Breast epithelium (tissue), 4 donors: Measurements from ENCODE around the gene KDM3B. TPM values are rescaled to one million over a fixed set of nuclear protein-coding genes. Genes with fewer than 3 reads are reported as not detected.
A peak's percentile ranks its signal among the peaks of the same experiment; 100 is the strongest.
"Not testable (repeated sequence)": the region's sequence is repeated elsewhere in the genome, so short reads cannot be mapped to it uniquely, and the experiment has no call there.

Experiments used
- DNase-seq, 2 donors: peaks; one replicate each; pipeline ENCODE4 v3.0.0-alpha.2; 2019; ENCODE audit warnings: low spot score in 2 of 2
- H3K27ac ChIP-seq, 2 donors: fragments of 200-600 bp; sonication (generic) in 1 of 2; one replicate each; pipeline ENCODE4 v1.5.1; 2016 to 2019; ENCODE audit warnings: mild to moderate bottlenecking in 1 of 2
- H3K27me3 ChIP-seq, 2 donors: fragments of 200-600 bp; sonication (generic) in 1 of 2; one replicate each; pipeline versions ENCODE4 v1.5.1 to v1.6.0; 2017 to 2019; ENCODE audit warnings: control low read depth in 1 of 2, mild to moderate bottlenecking in 1 of 2
- H3K36me3 ChIP-seq: fragments of 200-600 bp; one replicate; pipeline ENCODE4 v1.5.1; 2019
- H3K4me1 ChIP-seq, 2 donors: fragments of 200-600 bp; sonication (generic); one replicate each; pipeline ENCODE4 v1.5.1; 2016 to 2019; ENCODE audit warnings: control low read depth in 1 of 2
- H3K4me3 ChIP-seq, 3 donors: fragments of 200-600 bp; sonication (generic); 1 replicate in 2 of 3; 2 replicates in 1 of 3; pipeline ENCODE4 v1.5.1; 2016 to 2019; ENCODE audit warnings: mild to moderate bottlenecking in 3 of 3, moderate library complexity in 2 of 3
- H3K9me3 ChIP-seq, 2 donors: fragments of 200-600 bp; sonication (generic) in 1 of 2; one replicate each; pipeline ENCODE4 v1.5.1; 2016 to 2019; ENCODE audit warnings: control low read depth in 1 of 2
- CTCF ChIP-seq, 3 donors: fragments of 450-650 bp; IDR thresholded peaks; one replicate each; pipeline ENCODE4 v1.5.1; 2016 to 2017; ENCODE audit warnings: antibody characterized with exemption in 3 of 3, mild to moderate bottlenecking in 3 of 3, moderate library complexity in 3 of 3
- POLR2A ChIP-seq: fragments of 450-650 bp; IDR thresholded peaks from one replicate; pipeline ENCODE4 v1.6.1; 2016; ENCODE audit warnings: antibody characterized with exemption, mild to moderate bottlenecking, moderate library complexity
- POLR2AphosphoS5 ChIP-seq, 3 donors: sonication (generic); formaldehyde crosslinking; IDR thresholded peaks; one replicate each; pipeline ENCODE4 v1.6.1; 2017; ENCODE audit warnings: antibody characterized with exemption in 3 of 3
- intact Hi-C: fragments of 100-400 bp; cut with DNase I; formaldehyde crosslinking; loops from one replicate; pipeline ENCODE4 v1.15.1; 2023; ENCODE audit warnings: low total_unique reads
- total RNA-seq, 3 donors: library from RNA; depleted of rRNA; stranded (reverse); fragments of >200 nt; gene quantifications; one replicate each; pipeline ENCODE4 v1.1.0, GENCODE V29; 2016

KDM3B gene
- total RNA-seq, 3 donors from 2014 or later = 61.3 to 85.0 (median 66.5) TPM

GRCh38 chr5:138382347-138382746 is 29.9 kb downstream of the KDM3B start:
- no peak for TF ChIP-seq POLR2A
- no peak for TF ChIP-seq POLR2AphosphoS5 (IDR thresholded peaks at IDR 0.05)
- no peak for TF ChIP-seq CTCF (IDR thresholded peaks at IDR 0.05)
- Histone ChIP-seq H3K9me3 (no peaks in the 10 kb centered on the region), H3K27ac (no peak overlapping the region), H3K4me1 (no peaks in the 10 kb centered on the region), H3K36me3 (peaks cover 4% of the 10 kb centered on the region), H3K27me3 (no peaks in the 10 kb centered on the region), H3K4me3 (no peak overlapping the region)
- no peak for DNase-seq
- intact Hi-C loops = no loop called here

- H3K27me3 ChIP-seq = no peaks in the 10 kb centered on the region
- H3K9me3 ChIP-seq = no peaks in the 10 kb centered on the region
- peak overlapping the region; percentile 8 to 62 for H3K27ac ChIP-seq
- H3K36me3 ChIP-seq = no peaks in the 10 kb centered on the region
- no peak overlapping the region for H3K4me3 ChIP-seq
- intact Hi-C loops = no loop called here
- no peak for DNase-seq
- TF ChIP-seq POLR2AphosphoS5 (IDR thresholded peaks at IDR 0.05) (no peak), CTCF (IDR thresholded peaks at IDR 0.05) (no peak), POLR2A (no peak)
- H3K4me1 ChIP-seq = peaks cover 0 to 7% of the 10 kb centered on the region in 2 donors
Measured at GRCh38 chr5:138385660-138386059, 33.2 kb downstream of the KDM3B start.

- Histone ChIP-seq H3K9me3 (no peaks in the 10 kb centered on the region), H3K4me3 (peak overlapping the region in 1 of 3 donors; percentile 11), H3K27me3 (no peaks in the 10 kb centered on the region), H3K4me1 (peaks cover 0 to 7% of the 10 kb centered on the region in 2 donors), H3K36me3 (no peaks in the 10 kb centered on the region), H3K27ac (peak overlapping the region; percentile 8 to 62)
- no peak for DNase-seq
- TF ChIP-seq POLR2AphosphoS5 (IDR thresholded peaks at IDR 0.05) (no peak), POLR2A (no peak), CTCF (IDR thresholded peaks at IDR 0.05) (no peak)
- intact Hi-C loops = no loop called here
Measured at GRCh38 chr5:138386290-138386689, 33.8 kb downstream of the KDM3B start.

GRCh38 chr5:138389332-138389731 is 36.8 kb downstream of the KDM3B start:
- Histone ChIP-seq H3K27me3 (no peaks in the 10 kb centered on the region), H3K27ac (peak overlapping the region; percentile 3 to 8), H3K36me3 (no peaks in the 10 kb centered on the region), H3K4me3 (no peak overlapping the region), H3K9me3 (no peaks in the 10 kb centered on the region), H3K4me1 (peaks cover 0 to 17% of the 10 kb centered on the region in 2 donors)
- DNase-seq = no peak
- TF ChIP-seq CTCF (IDR thresholded peaks at IDR 0.05) = no peak
- no peak for TF ChIP-seq POLR2A
- TF ChIP-seq POLR2AphosphoS5 (IDR thresholded peaks at IDR 0.05) = no peak
- intact Hi-C loops = no loop called here

- H3K4me3 ChIP-seq, H3K36me3 ChIP-seq, DNase-seq, H3K27me3 ChIP-seq, intact Hi-C loops, H3K9me3 ChIP-seq: not testable (repeated sequence)
- H3K4me1 ChIP-seq = peaks cover 0 to 17% of the 10 kb centered on the region in 2 donors
- peak overlapping the region; percentile 8 to 57 for H3K27ac ChIP-seq
Measured at GRCh38 chr5:138389911-138390310, 37.4 kb downstream of the KDM3B start.

- Histone ChIP-seq H3K27ac (peak overlapping the region; percentile 70 to 73), H3K4me1 (peaks cover 0 to 17% of the 10 kb centered on the region in 2 donors), H3K27me3 (no peaks in the 10 kb centered on the region), H3K36me3 (no peaks in the 10 kb centered on the region), H3K9me3 (no peaks in the 10 kb centered on the region), H3K4me3 (no peak overlapping the region)
- peak in 1 of 2 donors; percentile 40 for DNase-seq
- TF ChIP-seq CTCF (IDR thresholded peaks at IDR 0.05) (no peak), POLR2AphosphoS5 (IDR thresholded peaks at IDR 0.05) (no peak), POLR2A (no peak)
- intact Hi-C loops = no loop called here
Measured at GRCh38 chr5:138391859-138392386, 39.4 kb downstream of the KDM3B start.
